ENCODE results near the gene COL12A1. TPM values are rescaled to one million over a fixed set of nuclear protein-coding genes. Genes with fewer than 3 reads are reported as not detected.

COL12A1 gene
- polyA plus RNA-seq, 1 donor (not counting 4 experiments of a cell fraction or from before 2014, with no cell fraction given) = 96.9 TPM

GRCh38 chr6:75244063-75244584, 38.3 kb upstream of the COL12A1 start:
- Histone ChIP-seq H4K20me1 (ENCODE audit: control insufficient read depth, extremely low read depth, insufficient read depth, low read length) (no peaks in the 10 kb centered on the region), H3K4me2 (ENCODE audit: control insufficient read depth, extremely low read depth, insufficient read depth, low read depth, low read length) (peak overlapping the region; percentile 98), H3K27me3 (ENCODE audit: control insufficient read depth, extremely low read depth, insufficient read depth, low read length) (no peaks in the 10 kb centered on the region), H3K36me3 (ENCODE audit: control insufficient read depth in 2 of 2, extremely low read depth in 1 of 2, insufficient read depth in 2 of 2, low read length in 2 of 2) (peaks cover 4 to 12% of the 10 kb centered on the region in 2 experiments), H3K79me2 (ENCODE audit: control insufficient read depth, insufficient read depth, low read length) (peaks cover 32% of the 10 kb centered on the region), H3K9me1 (ENCODE audit: control insufficient read depth, extremely low read depth, insufficient read depth, low read length) (no peaks in the 10 kb centered on the region), H3K4me1 (ENCODE audit: control insufficient read depth, extremely low read depth, insufficient read depth, low read length) (peaks cover 5% of the 10 kb centered on the region), H3K9ac (ENCODE audit: control insufficient read depth, extremely low read depth, insufficient read depth, low read length) (peak overlapping the region; percentile 90), H3K4me3 (ENCODE audit: control insufficient read depth in 2 of 3, extremely low read depth in 1 of 3, insufficient read depth in 2 of 3, low read depth in 1 of 3, low read length in 3 of 3) (peak overlapping the region; percentile 70 to 94 (median 79)), H2AFZ (ENCODE audit: control insufficient read depth, low read length) (peak overlapping the region; percentile 98), H3K27ac (ENCODE audit: control insufficient read depth, insufficient read depth, low read length) (peak overlapping the region; percentile 86), H3K9me3 (ENCODE audit: control insufficient read depth, low read depth, low read length) (no peaks in the 10 kb centered on the region)
- DNase-seq (ENCODE audit: low read depth, low spot score) (no peak), FAIRE-seq (peak; percentile 36)
- no peak for TF ChIP-seq CTCF (optimal IDR thresholded peaks at IDR 0.05 in 1 of 3, IDR thresholded peaks at IDR 0.05 in 1 of 3, conservative IDR thresholded peaks at IDR 0.05 in 1 of 3; ENCODE audit: extremely low read depth in 1 of 3, insufficient read depth in 2 of 3, low read length in 3 of 3)
- dilution Hi-C loops (cut with MboI; ENCODE audit: extremely low pct_ligation_motif_present, low sequenced_read_pairs) = no loop called here

GRCh38 chr6:75243333-75244062, 37.6 kb upstream of the COL12A1 start, which contains the start of gene COX7A2:
Gene COX7A2 (minus strand): TSS chr6:75243801. CDS start chr6:75243734, 67 bp downstream.
- TF ChIP-seq EZH2 (IDR thresholded peaks at IDR 0.05; ENCODE audit: low read length) (no peak), CTCF (optimal IDR thresholded peaks at IDR 0.05 in 1 of 3, IDR thresholded peaks at IDR 0.05 in 1 of 3, conservative IDR thresholded peaks at IDR 0.05 in 1 of 3; ENCODE audit: extremely low read depth in 1 of 3, insufficient read depth in 2 of 3, low read length in 3 of 3) (no peak)
- Histone ChIP-seq H3K4me1 (ENCODE audit: control insufficient read depth, extremely low read depth, insufficient read depth, low read length) (peaks cover 5% of the 10 kb centered on the region), H2AFZ (ENCODE audit: control insufficient read depth, low read length) (peak within 1 kb of the TSS; percentile 98), H3K4me3 (ENCODE audit: control insufficient read depth in 2 of 3, extremely low read depth in 1 of 3, insufficient read depth in 2 of 3, low read depth in 1 of 3, low read length in 3 of 3) (peak within 1 kb of the TSS; percentile 70 to 94 (median 79)), H3K79me2 (ENCODE audit: control insufficient read depth, insufficient read depth, low read length) (peaks cover 33% of the 10 kb centered on the region), H3K4me2 (ENCODE audit: control insufficient read depth, extremely low read depth, insufficient read depth, low read depth, low read length) (peak within 1 kb of the TSS; percentile 98), H3K9ac (ENCODE audit: control insufficient read depth, extremely low read depth, insufficient read depth, low read length) (peak within 1 kb of the TSS; percentile 90), H3K27ac (ENCODE audit: control insufficient read depth, insufficient read depth, low read length) (peak within 1 kb of the TSS; percentile 86), H3K9me1 (ENCODE audit: control insufficient read depth, extremely low read depth, insufficient read depth, low read length) (no peaks in the 10 kb centered on the region), H4K20me1 (ENCODE audit: control insufficient read depth, extremely low read depth, insufficient read depth, low read length) (no peaks in the 10 kb centered on the region), H3K36me3 (ENCODE audit: control insufficient read depth in 2 of 2, extremely low read depth in 1 of 2, insufficient read depth in 2 of 2, low read length in 2 of 2) (peaks cover 8 to 16% of the 10 kb centered on the region in 2 experiments), H3K27me3 (ENCODE audit: control insufficient read depth, extremely low read depth, insufficient read depth, low read length) (no peaks in the 10 kb centered on the region), H3K9me3 (ENCODE audit: control insufficient read depth, low read depth, low read length) (no peaks in the 10 kb centered on the region)
- dilution Hi-C loops (cut with MboI; ENCODE audit: extremely low pct_ligation_motif_present, low sequenced_read_pairs) = no loop called here
- FAIRE-seq (peak; percentile 98), DNase-seq (ENCODE audit: low read depth, low spot score) (peak; percentile 69)

Data from keratinocyte (primary cell).